Activated CD4-positive, alpha-beta T cell treated with anti-CD3 and anti-CD28 coated beads for 48 hours (primary cell): ENCODE results near the gene TAOK3.

Source experiments
- DNase-seq: peaks from one replicate; pipeline ENCODE4 v3.0.0-alpha.2; 2020

Gene TAOK3

DNA sequence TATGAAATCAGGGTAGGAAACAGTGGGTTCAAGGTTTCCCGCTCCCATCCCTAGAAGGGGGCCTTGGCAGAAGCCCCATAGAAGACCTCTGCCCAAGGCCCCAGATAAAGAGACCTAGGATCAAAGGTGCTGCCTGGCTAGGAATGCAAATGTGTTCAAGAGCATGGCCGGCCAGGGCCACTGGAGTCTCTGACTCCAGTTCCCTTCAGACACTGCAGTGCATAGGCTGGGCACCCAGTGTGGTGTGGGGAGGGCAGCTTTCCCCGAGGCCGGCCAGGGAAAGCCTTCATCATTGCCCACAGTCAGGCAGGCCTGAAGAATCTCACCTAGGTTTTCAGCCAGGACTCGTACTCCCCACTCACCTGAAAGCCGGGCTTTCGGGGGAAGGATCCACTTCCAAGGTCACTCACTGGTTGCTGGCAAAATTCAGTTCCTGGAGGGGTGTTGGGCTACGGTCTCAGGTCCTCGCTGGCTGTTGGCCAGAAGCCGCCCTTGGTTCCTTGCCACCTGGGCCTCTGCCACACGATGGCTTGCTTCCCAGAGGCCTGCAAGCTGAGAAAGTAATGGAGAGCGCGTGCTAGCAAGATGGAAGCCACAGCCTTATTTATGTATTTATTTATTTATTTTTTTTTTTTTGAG is 246.5 kb downstream of the TAOK3 start:
- no peak for DNase-seq

DNA sequence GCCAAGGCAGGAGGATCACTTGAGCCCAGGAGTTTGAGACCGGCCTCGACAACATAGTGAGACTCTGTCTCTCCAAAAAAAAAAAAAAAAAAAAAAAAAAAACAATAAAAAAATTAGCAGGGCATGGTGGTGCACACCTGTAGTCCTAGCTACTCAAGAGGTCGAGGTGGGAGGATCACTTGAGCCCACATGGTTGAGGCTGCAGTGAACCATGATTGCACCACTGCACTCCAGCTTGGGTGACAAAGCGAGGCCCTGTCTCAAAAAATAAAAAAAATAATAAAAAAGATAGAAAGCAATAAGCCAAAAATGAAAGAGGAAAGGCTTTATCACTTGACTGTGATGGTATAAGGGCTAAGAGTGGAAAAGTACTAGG is 247.0 kb downstream of the TAOK3 start:
- no peak for DNase-seq

DNA sequence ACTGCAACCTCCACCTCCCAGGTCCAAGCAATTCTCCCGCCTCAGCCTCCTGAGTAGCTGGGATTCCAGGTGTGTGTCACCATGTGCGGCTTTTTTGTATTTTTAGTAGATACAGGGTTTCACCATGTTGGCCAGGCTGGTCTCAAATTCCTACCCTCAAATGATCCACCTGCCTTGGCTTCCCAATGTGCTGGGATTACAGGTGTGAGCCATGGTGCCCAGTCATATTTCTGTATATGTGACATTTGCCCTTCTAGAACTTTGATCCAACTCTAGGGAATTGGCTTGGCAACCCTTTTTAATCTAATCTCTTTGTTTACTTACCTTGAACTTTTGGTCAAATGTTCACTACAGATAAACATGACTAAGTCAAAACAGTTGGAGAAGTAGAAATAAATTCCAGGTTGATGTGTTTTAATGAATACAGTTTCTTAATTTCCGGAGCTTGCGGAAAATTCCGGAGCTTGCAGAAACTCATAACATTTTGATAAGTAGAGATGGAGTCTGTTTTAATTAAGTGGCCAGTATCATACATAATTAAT is 248.3 kb downstream of the TAOK3 start:
- no peak for DNase-seq

DNA sequence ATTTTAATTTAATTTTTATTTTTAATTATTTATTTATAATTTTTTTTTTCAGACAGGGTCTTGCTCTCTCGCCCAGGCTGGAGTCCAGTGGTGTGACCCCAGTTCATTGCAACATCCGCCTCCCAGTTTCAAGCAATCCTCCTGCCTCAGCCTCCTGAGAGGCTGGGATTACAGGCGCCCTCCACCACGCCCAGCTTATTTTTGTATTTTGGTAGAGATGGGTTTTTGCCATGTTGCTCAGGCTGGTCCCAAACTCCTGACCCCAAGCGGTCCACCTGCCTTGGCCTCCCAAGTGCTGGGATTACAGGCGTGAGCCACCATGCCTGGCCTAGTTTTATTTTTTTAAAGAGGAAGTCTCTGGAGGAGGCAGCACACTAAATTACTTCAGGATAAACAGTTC is 250.4 kb downstream of the TAOK3 start:
- DNase-seq = no peak

DNA sequence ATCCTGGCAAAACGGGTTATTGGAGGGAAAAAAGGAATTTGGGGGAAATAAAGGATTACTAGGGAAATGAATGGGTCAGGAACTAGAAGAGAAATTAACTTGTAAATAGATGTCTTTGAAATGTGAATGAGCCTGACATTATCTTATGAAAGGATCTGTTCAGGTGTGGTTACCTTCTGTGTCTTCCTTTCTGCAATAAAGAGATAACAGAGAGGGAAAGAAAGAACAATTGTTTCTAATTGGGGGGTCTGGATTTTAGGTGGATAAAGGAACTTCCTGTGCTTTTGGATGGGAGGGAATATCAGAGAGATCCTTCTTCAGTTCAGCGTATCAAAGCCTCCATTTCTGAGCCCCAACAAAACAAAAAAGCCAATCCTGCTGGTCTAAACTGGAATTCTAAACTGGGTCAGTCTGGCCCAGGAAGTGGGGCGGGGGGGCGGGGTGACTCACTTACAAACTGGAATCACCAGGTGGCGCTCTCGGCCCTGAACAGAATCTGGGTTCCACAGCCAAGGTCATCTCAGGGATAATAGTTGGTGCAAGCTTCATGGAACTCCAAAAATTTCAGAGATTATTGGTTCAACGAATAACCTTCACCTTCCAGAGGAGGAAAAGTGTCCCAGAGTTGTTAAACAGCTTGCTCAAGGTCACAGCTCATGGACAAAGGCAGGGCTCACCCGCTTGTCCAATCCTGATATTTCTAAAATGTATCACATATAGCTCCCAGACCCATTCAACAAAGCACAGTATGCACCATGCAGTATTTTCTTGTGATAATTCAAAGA is 251.9 kb downstream of the TAOK3 start:
- peak; percentile 72 for DNase-seq

DNA sequence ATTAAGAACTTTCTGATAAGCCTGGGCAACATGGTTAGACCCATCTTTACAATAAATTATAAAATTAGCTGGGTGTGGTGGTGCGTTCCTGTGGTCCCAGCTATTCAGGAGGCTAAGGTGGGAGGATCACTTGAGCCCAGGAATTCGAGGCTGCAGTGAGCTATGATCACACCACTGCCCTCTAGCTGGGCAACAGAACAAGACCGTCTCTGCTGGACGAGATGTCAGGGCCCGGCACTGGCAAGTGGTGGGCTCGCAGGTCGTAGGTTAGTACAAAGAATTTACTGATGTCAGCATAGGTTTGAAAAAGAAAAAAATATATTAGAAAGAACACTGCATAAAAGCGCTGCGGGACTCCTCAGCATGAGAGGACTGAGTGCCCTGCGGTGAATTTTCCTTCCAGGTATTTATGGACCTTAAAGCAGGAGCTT is 253.2 kb downstream of the TAOK3 start:
- DNase-seq = no peak

DNA sequence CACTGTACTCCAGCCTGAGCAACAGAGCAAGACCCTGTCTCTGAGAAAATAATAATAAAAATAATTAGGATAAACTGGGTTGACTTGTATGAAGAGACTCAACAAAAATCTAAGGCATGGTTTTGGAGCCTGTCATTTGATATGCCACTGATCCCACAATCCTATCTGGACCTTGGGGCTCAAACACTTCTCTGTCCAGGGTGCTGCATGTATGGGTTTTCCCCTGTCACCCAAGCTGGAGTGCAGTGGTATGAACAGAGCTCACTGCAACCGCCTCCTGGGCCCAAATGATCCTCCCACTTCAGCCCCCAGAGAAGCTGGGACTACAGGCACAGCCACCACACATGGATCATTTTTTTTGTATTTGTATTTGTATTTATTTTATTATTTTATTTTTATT is 263.6 kb downstream of the TAOK3 start:
- no peak for DNase-seq

DNA sequence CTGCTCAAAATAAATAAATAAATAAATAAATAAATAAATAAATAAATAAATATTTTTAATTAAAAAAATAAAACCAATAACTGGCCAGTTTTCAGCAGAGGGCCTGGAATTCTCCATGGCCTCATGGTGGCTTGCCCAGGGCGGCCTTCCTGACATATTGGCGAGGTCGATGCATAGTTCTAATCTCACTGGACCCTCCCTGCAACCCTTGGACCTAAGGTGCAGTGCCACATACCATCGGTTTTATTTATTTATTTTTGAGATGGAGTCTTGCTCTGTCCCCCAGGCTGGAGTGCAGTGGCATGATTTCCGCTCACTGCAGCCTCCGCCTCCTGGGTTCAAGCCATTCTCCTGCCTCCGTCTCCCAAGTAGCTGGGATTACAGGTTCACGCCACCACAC is 265.0 kb downstream of the TAOK3 start:
- no peak for DNase-seq

DNA sequence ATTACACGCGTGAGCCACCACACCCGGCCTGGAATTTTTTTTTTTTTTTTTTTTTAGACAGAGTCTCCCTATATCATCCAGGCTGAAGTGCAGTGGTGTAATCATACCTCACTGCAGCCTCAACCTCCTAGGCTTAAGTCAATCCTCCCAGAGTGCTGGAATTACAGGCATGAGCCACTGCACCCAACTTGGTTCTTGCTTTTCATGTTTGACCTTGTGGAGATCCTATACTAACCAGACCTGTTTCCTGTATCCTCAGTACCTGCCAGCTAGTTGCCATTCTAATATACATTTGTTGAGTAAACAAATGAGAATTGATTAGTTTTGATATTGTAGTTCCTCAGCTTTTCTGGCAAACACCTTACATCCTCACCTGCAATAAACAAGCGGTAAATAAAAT is 265.7 kb downstream of the TAOK3 start:
- DNase-seq = no peak

DNA sequence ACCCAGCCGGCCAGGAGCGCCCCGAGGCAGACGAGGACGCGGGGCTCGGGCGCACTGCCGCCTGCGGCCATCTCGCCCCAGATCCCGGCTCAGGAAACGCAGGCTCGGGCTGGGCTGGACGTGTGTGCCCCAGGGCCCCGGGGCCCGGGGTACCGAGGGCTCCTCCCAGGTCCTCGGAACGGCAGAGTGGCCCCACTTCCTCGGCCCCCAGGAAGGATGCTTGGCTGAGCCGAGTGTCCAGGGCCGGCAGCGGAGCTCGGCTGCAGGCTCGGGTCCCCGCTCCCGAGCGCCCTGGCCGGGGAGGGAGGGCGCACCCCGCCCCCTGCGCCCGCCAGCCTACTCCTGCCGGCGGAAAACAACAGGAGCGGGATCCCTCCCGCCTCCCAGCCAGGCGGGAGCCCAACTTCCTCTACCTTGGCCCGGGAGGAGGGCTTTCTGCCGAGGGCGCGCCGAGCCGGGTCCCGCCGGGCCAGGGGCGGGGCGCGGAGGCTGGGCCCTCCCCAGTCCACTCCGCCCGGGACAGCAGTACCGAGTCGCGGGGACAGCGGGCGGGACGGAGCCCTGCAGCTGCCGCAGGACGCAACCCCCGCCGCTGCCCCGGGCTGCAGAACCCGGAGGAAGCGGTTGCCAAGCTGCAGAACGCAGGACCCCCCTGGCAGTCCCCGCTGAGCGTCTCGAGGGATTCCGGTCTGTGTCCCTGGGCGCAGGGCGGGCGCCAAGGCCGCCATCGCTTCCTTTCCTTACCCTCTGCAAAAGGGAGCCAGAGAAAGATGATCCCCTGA is 268.9 kb downstream of the TAOK3 start, which contains the start of gene VSIG10:
Gene VSIG10 (minus strand): TSS at position 411 of the 782 bp plus-strand sequence. CDS start 340 bp downstream, at position 71.
- peak; percentile 19 for DNase-seq

DNA sequence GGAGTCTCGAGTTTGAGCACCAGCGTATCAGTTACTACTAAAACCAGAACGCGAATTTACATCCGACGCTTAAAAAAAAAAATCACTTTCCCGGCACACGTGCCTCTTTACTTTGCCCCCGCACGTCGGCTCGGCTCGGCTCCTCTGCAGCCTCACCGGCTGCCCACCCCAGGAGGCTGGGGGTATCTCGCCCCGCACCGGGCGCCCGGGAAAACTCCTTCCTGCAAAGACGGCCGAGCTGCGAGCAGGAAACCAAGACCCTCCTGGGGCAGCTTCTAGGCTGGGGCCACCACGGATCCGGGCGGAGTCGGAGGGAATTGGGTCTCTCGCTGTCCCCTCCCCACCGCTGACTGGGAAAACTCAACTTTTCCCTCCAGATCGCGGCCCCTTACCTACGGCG is 269.5 kb downstream of the TAOK3 start:
- peak; percentile 12 for DNase-seq

DNA sequence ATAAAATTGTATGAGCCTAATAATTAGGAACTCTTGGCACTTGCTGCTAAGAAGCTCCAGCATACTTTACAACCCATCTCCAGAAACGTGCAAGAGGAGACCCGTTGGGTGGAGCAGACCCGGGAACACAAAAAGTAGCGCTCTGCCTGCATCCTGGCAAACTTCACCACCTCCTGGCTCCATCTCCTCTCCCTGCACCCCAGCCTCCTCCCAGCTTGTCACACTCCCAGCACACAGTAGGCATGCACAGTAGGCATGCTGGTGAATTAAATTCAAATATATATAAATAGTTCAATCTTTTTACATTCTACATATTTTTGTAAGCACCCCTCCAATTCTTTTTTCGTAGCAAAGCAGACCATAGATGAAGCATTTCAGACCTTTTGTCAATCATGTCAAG is 270.1 kb downstream of the TAOK3 start:
- DNase-seq = no peak

DNA sequence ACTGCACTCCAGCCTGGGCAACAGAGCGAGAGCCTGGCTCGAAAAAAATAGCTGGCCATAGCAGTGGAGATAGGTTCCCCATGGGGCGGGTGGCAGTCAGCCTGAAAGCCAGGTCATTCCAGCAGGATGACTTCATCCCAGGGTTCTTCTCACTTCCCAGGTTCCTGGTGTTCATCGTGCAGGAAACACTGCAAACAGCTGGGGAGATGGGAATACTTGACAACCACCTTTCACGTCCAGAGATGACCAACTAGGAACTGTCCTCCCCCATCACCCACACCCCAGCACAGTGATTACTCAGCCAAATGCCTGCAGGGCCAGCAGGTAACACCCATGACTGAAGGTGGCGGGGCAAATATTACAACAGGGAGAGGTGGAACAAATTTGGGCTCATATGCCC is 270.6 kb downstream of the TAOK3 start:
- no peak for DNase-seq

DNA sequence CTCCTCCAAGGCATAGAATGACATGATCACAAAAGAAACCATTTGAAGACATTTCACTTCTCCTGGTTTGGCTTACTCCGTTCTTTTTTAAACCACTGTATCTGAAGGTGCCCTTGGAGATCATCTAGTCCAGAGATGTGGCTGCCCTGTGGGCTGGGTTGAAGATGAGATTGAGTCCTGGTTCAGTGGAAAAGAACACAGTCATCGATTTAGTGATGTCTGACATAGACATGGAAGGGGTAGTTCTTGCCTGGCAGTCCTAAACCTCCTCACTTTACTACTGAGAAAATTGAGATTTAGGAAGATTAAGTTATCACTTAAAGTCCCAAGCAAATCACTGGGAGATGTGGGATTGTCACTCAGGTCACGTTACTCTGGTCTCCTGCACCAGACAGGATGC is 271.7 kb downstream of the TAOK3 start:
- DNase-seq = no peak
